MM.1S (cell line): ENCODE measurements around the gene EXOSC5.

Experiments used
- DNase-seq: peaks from one replicate; pipeline ENCODE4 v3.0.0-alpha.2; 2015
- H2AFZ ChIP-seq: fragments of 300-600 bp; sonication (generic); 2 replicates; pipeline ENCODE4 v1.6.0; 2016; ENCODE audit warnings: antibody characterized with exemption, low read length
- H3F3A ChIP-seq: fragments of 300-600 bp; sonication (generic); 2 replicates; pipeline ENCODE4 v1.6.1; 2016; ENCODE audit warnings: mild to moderate bottlenecking, antibody characterized with exemption, low read length, moderate library complexity, mixed read lengths; ENCODE audit not compliant: insufficient read depth
- H3K27ac ChIP-seq: fragments of 300-600 bp; sonication (generic); 2 replicates; pipeline ENCODE4 v1.5.1; 2016; ENCODE audit warnings: mild to moderate bottlenecking, low read length
- H3K27me3 ChIP-seq: fragments of 300-600 bp; sonication (generic); replicated peaks from 2 replicates; pipeline ENCODE4 v1.6.0; 2016; ENCODE audit warnings: low read length; ENCODE audit not compliant: insufficient read depth
- H3K36me3 ChIP-seq: fragments of 300-600 bp; sonication (generic); replicated peaks from 2 replicates; pipeline ENCODE4 v1.6.1; 2016; ENCODE audit warnings: mild to moderate bottlenecking, low read length, mixed read lengths; ENCODE audit not compliant: insufficient read depth
- H3K4me1 ChIP-seq: fragments of 300-600 bp; sonication (generic); 2 replicates; pipeline ENCODE4 v1.6.1; 2016; ENCODE audit warnings: low read length, mixed read lengths
- H3K4me2 ChIP-seq: fragments of 300-600 bp; sonication (generic); 2 replicates; pipeline ENCODE4 v1.6.0; 2016; ENCODE audit warnings: low read depth, low read length
- H3K4me3 ChIP-seq: fragments of 300-600 bp; sonication (generic); 2 replicates; pipeline ENCODE4 v1.5.1; 2016; ENCODE audit warnings: low read length, mixed read lengths
- H3K79me2 ChIP-seq: fragments of 300-600 bp; sonication (generic); 2 replicates; pipeline ENCODE4 v1.6.1; 2016; ENCODE audit warnings: mixed run types, low read length, mixed read lengths
- H3K9ac ChIP-seq: fragments of 300-600 bp; sonication (generic); 2 replicates; pipeline ENCODE4 v1.6.1; 2016; ENCODE audit warnings: low read length, mixed read lengths
- H3K9me2 ChIP-seq: fragments of 300-600 bp; sonication (generic); replicated peaks from 2 replicates; pipeline ENCODE4 v1.6.1; 2016; ENCODE audit warnings: mild to moderate bottlenecking, low read length, mixed read lengths; ENCODE audit not compliant: insufficient read depth
- H3K9me3 ChIP-seq: fragments of 300-600 bp; sonication (generic); replicated peaks from 2 replicates; pipeline ENCODE4 v1.6.1; 2016; ENCODE audit warnings: mild to moderate bottlenecking, low read length, mixed read lengths; ENCODE audit not compliant: insufficient read depth
- H4K20me1 ChIP-seq: fragments of 300-600 bp; sonication (generic); 2 replicates; pipeline ENCODE4 v1.6.1; 2016; ENCODE audit warnings: mild to moderate bottlenecking, low read length, moderate library complexity, mixed read lengths; ENCODE audit not compliant: insufficient read depth
- EZH2 ChIP-seq: fragments of 300-600 bp; sonication (generic); optimal IDR thresholded peaks from 2 replicates; pipeline ENCODE3; 2017; ENCODE audit warnings: low read depth, mild to moderate bottlenecking, antibody characterized with exemption, low read length, mixed read lengths
- EZH2phosphoT487 ChIP-seq: fragments of 300-600 bp; sonication (generic); IDR thresholded peaks from 2 replicates; pipeline ENCODE4 v1.6.1; 2018; ENCODE audit warnings: antibody characterized with exemption, low read length
- TF ChIP-seq, protein P1 (sequence below): fragments of 300-600 bp; sonication (generic); IDR thresholded peaks from 2 replicates; pipeline ENCODE4 v1.5.1; 2016; ENCODE audit warnings: antibody characterized with exemption, low read length, mixed read lengths

The EXOSC5 gene

DNA sequence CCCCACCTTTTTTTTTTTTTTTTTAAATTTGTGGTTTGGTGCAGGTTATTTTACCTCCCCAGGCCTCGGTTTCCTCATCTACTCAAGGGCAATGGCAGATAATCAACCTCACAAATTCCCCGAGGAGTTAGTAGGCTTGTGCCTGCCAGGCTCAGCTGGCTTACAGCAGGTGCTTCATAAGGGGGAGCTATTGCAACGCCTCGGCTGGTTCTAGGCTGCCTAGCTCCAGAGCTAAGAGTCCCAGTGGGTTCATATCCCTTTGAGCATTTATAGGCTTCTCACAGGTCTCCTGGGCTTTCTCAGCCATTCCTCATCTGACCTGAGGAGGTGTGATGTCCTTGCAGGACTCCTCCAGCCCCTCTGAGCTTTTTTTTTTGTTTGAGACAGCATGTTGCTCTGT, 11.1 kb upstream of the EXOSC5 start:
- no peaks in the 10 kb centered on the region for H3F3A ChIP-seq
- H3K9me3 ChIP-seq: no peaks in the 10 kb centered on the region
- H3K4me2 ChIP-seq: no peak overlapping the region
- no peak overlapping the region for H3K9ac ChIP-seq
- peaks cover 21% of the 10 kb centered on the region for H3K4me1 ChIP-seq
- H3K9me2 ChIP-seq: no peaks in the 10 kb centered on the region
- no peaks in the 10 kb centered on the region for H3K36me3 ChIP-seq
- TF ChIP-seq, protein P1, sequence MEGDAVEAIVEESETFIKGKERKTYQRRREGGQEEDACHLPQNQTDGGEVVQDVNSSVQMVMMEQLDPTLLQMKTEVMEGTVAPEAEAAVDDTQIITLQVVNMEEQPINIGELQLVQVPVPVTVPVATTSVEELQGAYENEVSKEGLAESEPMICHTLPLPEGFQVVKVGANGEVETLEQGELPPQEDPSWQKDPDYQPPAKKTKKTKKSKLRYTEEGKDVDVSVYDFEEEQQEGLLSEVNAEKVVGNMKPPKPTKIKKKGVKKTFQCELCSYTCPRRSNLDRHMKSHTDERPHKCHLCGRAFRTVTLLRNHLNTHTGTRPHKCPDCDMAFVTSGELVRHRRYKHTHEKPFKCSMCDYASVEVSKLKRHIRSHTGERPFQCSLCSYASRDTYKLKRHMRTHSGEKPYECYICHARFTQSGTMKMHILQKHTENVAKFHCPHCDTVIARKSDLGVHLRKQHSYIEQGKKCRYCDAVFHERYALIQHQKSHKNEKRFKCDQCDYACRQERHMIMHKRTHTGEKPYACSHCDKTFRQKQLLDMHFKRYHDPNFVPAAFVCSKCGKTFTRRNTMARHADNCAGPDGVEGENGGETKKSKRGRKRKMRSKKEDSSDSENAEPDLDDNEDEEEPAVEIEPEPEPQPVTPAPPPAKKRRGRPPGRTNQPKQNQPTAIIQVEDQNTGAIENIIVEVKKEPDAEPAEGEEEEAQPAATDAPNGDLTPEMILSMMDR: no peak
- TF ChIP-seq EZH2 (no peak), EZH2phosphoT487 (no peak)
- no peaks in the 10 kb centered on the region for H4K20me1 ChIP-seq
- no peak for DNase-seq
- H3K27ac ChIP-seq: no peak overlapping the region
- H3K79me2 ChIP-seq: no peaks in the 10 kb centered on the region
- no peak overlapping the region for H3K4me3 ChIP-seq
- H2AFZ ChIP-seq: no peak overlapping the region
- no peaks in the 10 kb centered on the region for H3K27me3 ChIP-seq

DNA sequence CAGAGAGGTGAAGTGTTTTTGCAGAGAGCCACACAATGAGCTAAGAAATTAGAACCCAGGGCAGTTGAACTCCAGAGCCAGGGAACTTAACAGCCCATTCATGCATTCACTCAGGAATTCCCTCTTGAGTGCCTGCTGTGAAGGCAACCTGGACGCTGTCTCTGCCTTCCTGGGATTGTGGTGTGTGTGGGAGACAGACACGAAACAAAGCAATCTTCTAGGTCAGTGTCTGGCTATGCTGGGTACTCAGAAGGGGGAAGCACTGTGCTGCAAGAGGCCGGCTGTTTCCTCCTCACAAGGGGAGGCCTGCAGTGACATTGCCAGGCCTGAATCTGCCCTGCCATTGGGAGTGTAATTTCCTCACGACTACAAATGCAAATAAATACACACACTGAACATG, 10.1 kb upstream of the EXOSC5 start:
- Histone ChIP-seq H3K79me2 (no peaks in the 10 kb centered on the region), H3K36me3 (no peaks in the 10 kb centered on the region), H3K4me3 (no peak overlapping the region), H3K9me3 (no peaks in the 10 kb centered on the region), H2AFZ (no peak overlapping the region), H3K4me1 (peaks cover 21% of the 10 kb centered on the region), H3K9me2 (no peaks in the 10 kb centered on the region), H3K9ac (no peak overlapping the region), H3K27ac (no peak overlapping the region), H3K27me3 (no peaks in the 10 kb centered on the region), H3F3A (no peaks in the 10 kb centered on the region), H3K4me2 (no peak overlapping the region), H4K20me1 (no peaks in the 10 kb centered on the region)
- TF ChIP-seq EZH2 (no peak), EZH2phosphoT487 (no peak)
- TF ChIP-seq, protein P1: no peak
- no peak for DNase-seq

DNA sequence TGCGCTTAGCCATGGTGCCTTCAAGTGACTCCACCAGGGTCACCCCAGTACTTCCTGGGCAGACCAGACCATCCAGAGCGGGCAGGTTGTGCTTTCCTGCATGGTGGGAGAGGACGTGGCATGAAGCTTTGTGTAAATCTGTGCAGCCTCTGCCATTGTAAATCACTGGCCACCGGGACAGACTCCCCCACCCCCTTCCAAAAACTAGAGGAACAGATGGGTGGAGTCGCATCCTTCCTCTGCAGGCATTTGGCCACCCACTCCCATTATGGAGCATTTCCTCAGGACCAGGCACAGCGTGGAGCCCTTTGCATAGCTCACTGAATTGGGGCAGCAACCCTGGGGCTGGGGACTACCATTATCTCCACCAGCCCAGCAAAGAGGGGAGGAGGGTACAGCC, 8.6 kb upstream of the EXOSC5 start:
- Histone ChIP-seq H3K4me1 (peaks cover 21% of the 10 kb centered on the region), H3K9ac (no peak overlapping the region)

More for the DNA sequence above, 8.6 kb upstream of the EXOSC5 start:
- H3K27ac ChIP-seq: no peak overlapping the region
- no peaks in the 10 kb centered on the region for H3K36me3 ChIP-seq
- TF ChIP-seq, protein P1: no peak
- TF ChIP-seq EZH2 (no peak), EZH2phosphoT487 (no peak)
- no peaks in the 10 kb centered on the region for H3F3A ChIP-seq
- DNase-seq: no peak
- H3K4me3 ChIP-seq: no peak overlapping the region
- H3K4me2 ChIP-seq: no peak overlapping the region
- no peaks in the 10 kb centered on the region for H3K79me2 ChIP-seq
- H2AFZ ChIP-seq: no peak overlapping the region
- H3K27me3 ChIP-seq: no peaks in the 10 kb centered on the region
- no peaks in the 10 kb centered on the region for H4K20me1 ChIP-seq
- no peaks in the 10 kb centered on the region for H3K9me3 ChIP-seq
- H3K9me2 ChIP-seq: no peaks in the 10 kb centered on the region
